Coronary artery (tissue), 2 donors: ENCODE data around the gene ROBO4.

Experiments
- DNase-seq: peaks from one replicate; pipeline ENCODE4 v3.0.0-alpha.2; 2017; ENCODE audit warnings: low spot score
- H3K27ac ChIP-seq, 2 donors: fragments of 200-600 bp; sonication (generic); one replicate each; pipeline ENCODE4 v1.5.1; 2016 to 2019
- H3K4me3 ChIP-seq: fragments of 200-600 bp; sonication (generic); 2 replicates; pipeline ENCODE4 v1.5.1; 2016; ENCODE audit warnings: mild to moderate bottlenecking, moderate library complexity
- TF ChIP-seq, protein P1 (sequence below): fragments of 200-600 bp; sonication (generic); IDR thresholded peaks from one replicate; pipeline ENCODE4 v1.5.1; 2019; ENCODE audit warnings: antibody characterized with exemption

Gene ROBO4

DNA sequence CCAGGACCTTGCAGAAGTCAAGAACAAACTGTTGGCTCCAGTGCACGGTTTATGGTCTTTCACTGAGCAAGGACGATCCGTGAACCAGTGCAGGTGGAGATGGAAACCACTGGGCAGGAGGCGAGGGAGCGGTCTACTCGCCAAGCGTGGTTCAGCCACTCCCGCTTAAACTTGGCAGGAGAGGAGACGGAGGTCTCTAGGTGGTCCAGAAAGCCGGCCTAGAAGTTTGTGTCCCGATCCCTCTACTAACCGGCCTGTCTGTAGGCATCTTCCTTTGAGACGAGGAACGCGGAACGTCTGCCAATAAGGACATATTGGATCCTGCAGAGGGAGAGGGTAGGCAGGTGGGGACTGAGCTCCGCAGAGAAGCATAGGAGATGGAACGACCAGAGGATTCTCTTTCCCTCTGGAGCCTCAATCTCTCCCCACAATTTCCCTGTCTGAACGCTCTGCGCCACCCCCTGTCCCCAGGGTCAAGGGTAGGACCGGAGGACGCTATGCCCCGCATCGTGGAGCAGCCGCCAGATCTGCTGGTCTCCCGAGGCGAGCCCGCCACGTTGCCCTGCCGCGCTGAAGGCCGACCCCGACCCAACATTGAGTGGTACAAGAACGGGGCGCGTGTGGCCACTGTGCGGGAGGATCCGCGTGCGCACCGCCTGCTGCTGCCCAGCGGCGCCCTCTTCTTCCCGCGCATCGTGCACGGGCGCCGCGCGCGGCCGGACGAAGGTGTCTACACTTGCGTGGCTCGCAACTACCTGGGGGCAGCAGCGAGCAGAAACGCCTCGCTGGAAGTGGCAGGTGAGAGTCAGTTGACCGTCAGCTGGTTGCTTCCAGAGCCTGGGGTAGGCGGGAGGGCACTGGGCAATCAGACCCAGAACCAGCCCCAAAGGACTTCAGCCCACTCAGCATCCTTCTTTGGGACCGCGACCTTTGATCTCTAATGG is 29.1 kb downstream of the ROBO4 start:
- TF ChIP-seq, protein P1, sequence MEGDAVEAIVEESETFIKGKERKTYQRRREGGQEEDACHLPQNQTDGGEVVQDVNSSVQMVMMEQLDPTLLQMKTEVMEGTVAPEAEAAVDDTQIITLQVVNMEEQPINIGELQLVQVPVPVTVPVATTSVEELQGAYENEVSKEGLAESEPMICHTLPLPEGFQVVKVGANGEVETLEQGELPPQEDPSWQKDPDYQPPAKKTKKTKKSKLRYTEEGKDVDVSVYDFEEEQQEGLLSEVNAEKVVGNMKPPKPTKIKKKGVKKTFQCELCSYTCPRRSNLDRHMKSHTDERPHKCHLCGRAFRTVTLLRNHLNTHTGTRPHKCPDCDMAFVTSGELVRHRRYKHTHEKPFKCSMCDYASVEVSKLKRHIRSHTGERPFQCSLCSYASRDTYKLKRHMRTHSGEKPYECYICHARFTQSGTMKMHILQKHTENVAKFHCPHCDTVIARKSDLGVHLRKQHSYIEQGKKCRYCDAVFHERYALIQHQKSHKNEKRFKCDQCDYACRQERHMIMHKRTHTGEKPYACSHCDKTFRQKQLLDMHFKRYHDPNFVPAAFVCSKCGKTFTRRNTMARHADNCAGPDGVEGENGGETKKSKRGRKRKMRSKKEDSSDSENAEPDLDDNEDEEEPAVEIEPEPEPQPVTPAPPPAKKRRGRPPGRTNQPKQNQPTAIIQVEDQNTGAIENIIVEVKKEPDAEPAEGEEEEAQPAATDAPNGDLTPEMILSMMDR = no peak
- no peak overlapping the region for H3K27ac ChIP-seq
- peak overlapping the region; percentile 26 for H3K4me3 ChIP-seq
- peak; percentile 64 for DNase-seq

DNA sequence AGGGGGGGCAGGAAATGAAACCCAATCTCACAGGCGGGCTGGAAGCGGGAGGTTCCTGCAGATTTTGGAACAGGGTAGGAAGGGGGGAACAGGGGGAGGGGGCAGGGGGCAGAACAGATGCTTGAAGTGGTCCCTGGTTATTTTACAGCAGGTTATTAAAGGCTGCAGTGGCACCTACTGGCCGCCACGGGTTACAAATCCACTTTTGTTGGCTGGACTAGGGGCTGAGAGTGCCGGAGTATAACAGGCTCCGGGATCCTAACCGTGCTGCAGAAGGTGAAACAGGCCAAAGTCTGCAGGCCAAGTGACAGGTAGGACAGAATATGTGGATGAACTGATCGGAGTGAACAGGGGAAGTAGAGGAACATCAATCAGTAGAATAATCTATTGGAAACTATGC is 30.0 kb downstream of the ROBO4 start:
- Histone ChIP-seq H3K27ac (no peak overlapping the region), H3K4me3 (peak overlapping the region; percentile 33)
- DNase-seq = peak; percentile 55
- TF ChIP-seq, protein P1 = peak; percentile 30

DNA sequence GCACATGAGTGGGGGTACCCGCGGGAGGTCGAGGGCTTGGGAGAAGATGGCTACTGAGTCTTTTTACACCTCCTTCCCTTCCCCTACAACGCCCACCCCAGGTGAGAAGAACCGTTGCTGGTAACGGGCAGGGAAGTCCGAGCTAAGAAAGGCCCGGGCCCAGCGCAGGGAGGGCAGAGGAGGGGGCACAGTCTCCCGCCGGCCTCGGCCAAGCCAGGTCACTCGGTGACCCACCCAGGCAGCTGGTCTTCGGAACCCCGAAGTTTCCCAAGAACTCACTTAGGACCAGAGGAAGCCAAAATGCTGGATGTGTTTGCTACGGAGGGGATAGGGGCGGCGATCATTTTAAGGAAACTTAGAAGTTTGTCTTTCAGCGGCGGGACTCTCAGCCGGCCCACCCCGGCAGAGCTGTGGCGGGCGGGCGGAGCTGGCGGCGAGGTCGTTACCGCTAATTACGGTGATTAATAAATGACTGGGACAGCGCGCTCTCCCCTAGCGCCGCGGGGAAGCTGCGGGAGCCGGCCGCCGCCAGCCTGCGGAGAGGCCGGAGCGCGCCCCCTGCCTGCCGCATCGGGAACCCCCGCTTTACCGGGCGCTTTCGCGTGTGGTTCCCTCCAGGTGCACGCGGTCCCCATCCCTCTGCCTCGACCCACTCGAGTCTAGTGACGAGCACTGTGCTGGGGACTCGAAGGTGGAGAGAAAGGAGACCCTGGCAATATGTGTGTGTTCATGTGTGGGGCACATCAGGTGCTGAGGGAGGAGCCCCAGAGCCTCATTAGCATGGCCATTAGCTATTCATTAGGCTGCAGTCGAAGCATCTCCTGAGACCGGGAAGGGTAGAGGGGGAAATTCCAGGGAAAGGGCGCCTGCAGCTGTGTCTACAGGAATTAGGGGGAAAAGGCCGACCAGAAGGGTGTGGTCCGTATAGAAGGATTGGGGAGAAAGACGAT is 31.5 kb downstream of the ROBO4 start:
- H3K27ac ChIP-seq = no peak overlapping the region
- TF ChIP-seq, protein P1 = peak; percentile 85
- peak overlapping the region; percentile 63 for H3K4me3 ChIP-seq
- peak; percentile 62 for DNase-seq

DNA sequence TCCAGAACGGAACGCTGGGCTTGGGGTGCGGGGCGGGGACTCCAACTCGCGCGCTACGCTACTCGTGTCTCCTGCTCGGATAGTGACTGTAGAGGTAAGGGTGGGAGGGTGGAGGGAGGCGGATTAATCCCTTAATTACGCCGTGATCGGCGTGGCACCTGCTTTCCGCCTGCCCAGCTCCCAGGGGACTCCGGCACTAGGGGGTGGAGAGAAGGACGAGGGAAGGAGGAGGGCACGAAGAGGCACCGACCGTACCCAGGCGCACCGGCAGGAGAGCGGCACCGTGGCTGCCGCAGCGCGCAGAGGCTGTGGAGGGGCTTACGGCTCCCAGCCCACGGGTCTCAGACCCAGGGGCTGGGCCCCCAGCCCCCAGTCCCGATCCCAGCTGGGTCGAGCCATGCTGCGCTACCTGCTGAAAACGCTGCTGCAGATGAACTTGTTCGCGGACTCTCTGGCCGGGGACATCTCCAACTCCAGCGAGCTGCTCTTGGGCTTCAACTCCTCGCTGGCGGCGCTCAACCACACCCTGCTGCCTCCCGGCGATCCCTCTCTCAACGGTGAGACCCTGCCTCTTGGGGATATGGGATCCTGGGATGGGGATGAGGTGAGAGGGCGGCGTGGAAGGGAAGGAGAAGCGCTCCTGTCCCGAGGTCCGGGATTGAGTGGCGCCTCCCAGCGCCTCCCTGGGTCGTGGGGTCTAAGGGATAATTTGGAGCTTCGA is 32.3 kb downstream of the ROBO4 start, which contains the start of gene ROBO3:
Gene ROBO3 (plus strand): TSS at position 252 of the 721 bp plus-strand sequence. CDS start 146 bp downstream, at position 398.
- Histone ChIP-seq H3K4me3 (peak within 1 kb of the TSS; percentile 63), H3K27ac (no peak within 1 kb of the TSS)
- TF ChIP-seq, protein P1 = no peak
- DNase-seq = peak; percentile 59

DNA sequence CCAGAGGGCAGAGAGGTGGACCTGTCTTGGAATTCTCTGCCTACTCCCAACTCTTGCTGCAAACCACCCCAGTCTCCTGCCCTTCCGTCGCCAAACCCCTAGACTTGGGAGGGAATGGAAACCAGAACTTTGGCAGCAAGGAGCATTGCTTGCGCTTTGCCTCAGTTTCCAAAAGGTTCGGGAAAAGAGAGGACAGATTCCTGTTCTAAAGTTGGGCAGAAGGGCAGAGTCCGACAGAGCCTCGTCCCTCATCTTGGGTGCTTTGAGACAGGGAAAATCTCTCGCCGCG is 32.8 kb downstream of the ROBO4 start:
- peak overlapping the region; percentile 63 for H3K4me3 ChIP-seq
- peak; percentile 50 for DNase-seq
- no peak overlapping the region for H3K27ac ChIP-seq
- TF ChIP-seq, protein P1 = no peak

DNA sequence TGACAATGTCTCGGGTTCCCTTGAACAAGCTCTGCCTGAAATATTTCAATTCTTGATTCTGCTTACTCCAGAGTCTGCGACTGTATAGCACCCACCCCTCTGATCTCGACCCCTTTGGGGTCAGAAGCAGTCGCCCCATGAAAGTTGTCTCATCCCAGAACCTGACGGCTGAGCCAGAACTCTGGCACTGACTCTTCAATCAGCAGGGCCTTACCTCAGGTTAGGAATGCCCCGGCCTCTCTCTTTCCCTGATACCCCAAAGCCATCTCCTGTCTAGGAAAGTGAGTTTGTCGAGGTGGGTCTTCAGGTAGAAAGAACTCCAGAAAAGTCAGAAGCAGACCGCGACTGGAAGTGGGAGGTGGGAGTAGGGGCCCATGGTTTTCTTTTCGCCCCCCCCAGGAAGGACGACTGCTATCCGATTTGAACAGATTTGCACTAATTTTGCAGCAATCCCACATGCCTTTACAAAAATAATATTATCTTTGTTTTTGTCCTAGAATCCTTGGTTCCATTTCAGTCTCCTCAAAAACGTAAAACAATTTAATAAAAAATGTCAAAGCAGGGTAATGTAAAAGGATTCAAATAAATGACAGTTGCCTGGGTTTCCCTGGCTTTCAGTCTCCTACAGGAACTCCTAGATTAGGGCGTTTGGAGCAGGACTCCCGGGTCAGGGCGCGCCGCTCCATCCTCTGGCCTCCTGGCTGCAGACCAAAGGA is 33.3 kb downstream of the ROBO4 start:
- TF ChIP-seq, protein P1 = no peak
- no peak for DNase-seq
- no peak overlapping the region for H3K4me3 ChIP-seq
- H3K27ac ChIP-seq = no peak overlapping the region
